ENCODE results near the gene NRP2.

Gene NRP2

DNA sequence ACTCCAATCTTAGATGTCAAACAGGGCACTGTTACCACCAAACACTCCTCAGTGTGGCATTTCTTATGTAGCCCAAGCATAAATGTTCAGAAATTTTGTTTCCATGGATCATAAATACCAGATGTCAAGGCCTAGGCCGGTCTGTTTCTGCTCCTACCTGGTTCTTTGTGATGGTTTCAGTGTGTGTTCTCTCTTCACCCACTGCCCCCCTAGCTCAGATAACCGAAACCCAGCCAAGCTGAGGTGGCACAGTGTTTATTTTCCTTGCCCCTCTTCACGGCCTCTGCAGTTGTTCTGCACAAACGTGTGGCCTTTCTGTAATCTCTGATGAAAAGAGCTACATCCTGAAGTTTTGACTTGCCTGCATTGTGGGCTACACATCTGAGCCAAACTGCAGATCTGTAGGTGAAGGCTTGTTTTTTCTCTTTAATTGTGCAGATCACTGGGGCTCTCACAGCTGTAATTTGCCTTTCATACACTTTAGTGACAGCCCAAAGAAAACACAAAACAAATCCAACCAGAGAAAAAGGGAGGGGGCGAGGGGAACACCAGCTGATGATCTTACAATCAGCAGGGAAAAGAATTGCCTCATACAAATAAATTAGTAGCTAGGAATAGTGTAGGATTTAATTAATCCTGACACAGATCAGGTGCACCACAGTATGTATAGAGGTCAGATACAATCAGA is 99.1 kb downstream of the NRP2 start:
- Histone ChIP-seq H3K27ac (ENCODE audit: low read length) (no peak overlapping the region), H3K79me2 (ENCODE audit: insufficient read depth, low read length) (no peaks in the 10 kb centered on the region), H3K36me3 (ENCODE audit: insufficient read depth, low read length) (no peaks in the 10 kb centered on the region), H3K9ac (ENCODE audit: low read depth, low read length) (no peak overlapping the region), H3K9me3 (ENCODE audit: insufficient read depth, low read length, severe bottlenecking) (no peaks in the 10 kb centered on the region), H3K27me3 (ENCODE audit: insufficient read depth, low read length, poor library complexity) (no peaks in the 10 kb centered on the region), H3K4me3 (ENCODE audit: low read depth in 1 of 2, low read length in 2 of 2) (no peak overlapping the region), H3K4me2 (ENCODE audit: insufficient read depth, low read length) (no peak overlapping the region), H3K4me1 (ENCODE audit: insufficient read depth, low read length) (peaks cover 11% of the 10 kb centered on the region), H4K20me1 (ENCODE audit: insufficient read depth, low read length) (no peaks in the 10 kb centered on the region), H2AFZ (ENCODE audit: low read depth, low read length) (no peak overlapping the region)
- DNase-seq (no peak), ATAC-seq (ENCODE audit: insufficient read depth, low read depth) (no peak)
- TF ChIP-seq EZH2 (IDR thresholded peaks at IDR 0.05; ENCODE audit: borderline replicate concordance, low read depth, low read length, severe bottlenecking) = no peak
- no peak for TF ChIP-seq CTCF (IDR thresholded peaks at IDR 0.05; ENCODE audit: borderline replicate concordance, extremely low read depth, low read length, poor library complexity, severe bottlenecking)

DNA sequence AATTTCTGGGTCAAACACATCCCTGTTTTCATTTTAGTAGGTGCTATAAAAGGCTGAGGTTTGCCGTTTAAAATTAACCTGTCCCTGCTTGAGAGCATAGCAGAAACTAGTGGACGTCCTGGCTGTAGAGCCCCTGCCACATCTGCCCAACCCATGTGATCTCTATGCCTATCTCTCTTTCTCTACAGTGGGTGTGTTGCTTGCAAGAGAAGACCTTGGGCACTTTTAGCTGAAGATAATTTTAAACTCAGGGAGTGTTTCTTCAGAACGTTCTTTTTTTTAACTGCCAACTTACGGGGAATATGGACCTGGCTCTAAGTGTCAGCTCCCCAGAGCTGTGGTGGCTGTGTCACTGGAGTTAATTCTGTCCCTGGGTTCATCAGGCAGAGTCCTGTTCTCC is 100.6 kb downstream of the NRP2 start:
- Histone ChIP-seq H4K20me1 (ENCODE audit: insufficient read depth, low read length) (no peaks in the 10 kb centered on the region), H3K27ac (ENCODE audit: low read length) (no peak overlapping the region), H3K9ac (ENCODE audit: low read depth, low read length) (no peak overlapping the region), H3K4me2 (ENCODE audit: insufficient read depth, low read length) (no peak overlapping the region), H3K9me3 (ENCODE audit: insufficient read depth, low read length, severe bottlenecking) (no peaks in the 10 kb centered on the region), H3K27me3 (ENCODE audit: insufficient read depth, low read length, poor library complexity) (no peaks in the 10 kb centered on the region), H3K4me3 (ENCODE audit: low read depth in 1 of 2, low read length in 2 of 2) (no peak overlapping the region), H3K4me1 (ENCODE audit: insufficient read depth, low read length) (peaks cover 11% of the 10 kb centered on the region), H3K79me2 (ENCODE audit: insufficient read depth, low read length) (no peaks in the 10 kb centered on the region), H2AFZ (ENCODE audit: low read depth, low read length) (no peak overlapping the region), H3K36me3 (ENCODE audit: insufficient read depth, low read length) (no peaks in the 10 kb centered on the region)
- ATAC-seq (ENCODE audit: insufficient read depth, low read depth) = no peak
- no peak for DNase-seq
- TF ChIP-seq EZH2 (IDR thresholded peaks at IDR 0.05; ENCODE audit: borderline replicate concordance, low read depth, low read length, severe bottlenecking) = no peak
- no peak for TF ChIP-seq CTCF (IDR thresholded peaks at IDR 0.05; ENCODE audit: borderline replicate concordance, extremely low read depth, low read length, poor library complexity, severe bottlenecking)

- Histone ChIP-seq H3K27ac (ENCODE audit: low read length) (no peak overlapping the region), H3K4me3 (ENCODE audit: low read depth in 1 of 2, low read length in 2 of 2) (no peak overlapping the region), H3K9me3 (ENCODE audit: insufficient read depth, low read length, severe bottlenecking) (no peaks in the 10 kb centered on the region), H2AFZ (ENCODE audit: low read depth, low read length) (no peak overlapping the region), H3K9ac (ENCODE audit: low read depth, low read length) (no peak overlapping the region), H3K4me2 (ENCODE audit: insufficient read depth, low read length) (no peak overlapping the region), H4K20me1 (ENCODE audit: insufficient read depth, low read length) (no peaks in the 10 kb centered on the region), H3K79me2 (ENCODE audit: insufficient read depth, low read length) (no peaks in the 10 kb centered on the region), H3K36me3 (ENCODE audit: insufficient read depth, low read length) (no peaks in the 10 kb centered on the region), H3K4me1 (ENCODE audit: insufficient read depth, low read length) (peaks cover 11% of the 10 kb centered on the region), H3K27me3 (ENCODE audit: insufficient read depth, low read length, poor library complexity) (no peaks in the 10 kb centered on the region)
- TF ChIP-seq EZH2 (IDR thresholded peaks at IDR 0.05; ENCODE audit: borderline replicate concordance, low read depth, low read length, severe bottlenecking) (no peak), CTCF (IDR thresholded peaks at IDR 0.05; ENCODE audit: borderline replicate concordance, extremely low read depth, low read length, poor library complexity, severe bottlenecking) (no peak)
- ATAC-seq (ENCODE audit: insufficient read depth, low read depth) (no peak), DNase-seq (no peak)
These were observed 101.7 kb downstream of the NRP2 start for GRCh38 chr2:205783872-205784499.
